GM23338 (cell line): Measurements from ENCODE around the gene CD109. TPM values are rescaled to one million over a fixed set of nuclear protein-coding genes. Genes with fewer than 3 reads are reported as not detected.

Experiments used
- ATAC-seq: fragments of 200-7000 bp; cut with Tn5 transposase; 3 replicates; pipeline ENCODE4 v1.9.1; 2020
- DNase-seq: peaks from one replicate; pipeline ENCODE4 v3.0.0-alpha.2; 2015; ENCODE audit warnings: low spot score
- H2AFZ ChIP-seq: fragments of 200-600 bp; sonication (generic); 2 replicates; pipeline ENCODE4 v1.8.0; 2016; ENCODE audit warnings: antibody characterized with exemption, mild to moderate bottlenecking, moderate library complexity
- H3F3A ChIP-seq: fragments of 200-600 bp; sonication (generic); replicated peaks from 2 replicates; pipeline ENCODE4 v1.8.0; 2017; ENCODE audit warnings: antibody characterized with exemption, mixed run types, low read depth
- H3K27ac ChIP-seq: fragments of 200-600 bp; sonication (generic); 2 replicates; pipeline ENCODE4 v1.6.1; 2016; ENCODE audit warnings: low read depth
- H3K27me3 ChIP-seq: fragments of 200-600 bp; sonication (generic); 2 replicates; pipeline ENCODE4 v1.8.0; 2016; ENCODE audit warnings: mild to moderate bottlenecking, mixed run types, moderate library complexity; ENCODE audit not compliant: insufficient read depth
- H3K36me3 ChIP-seq: fragments of 200-600 bp; sonication (generic); 2 replicates; pipeline ENCODE4 v1.8.0; 2016; ENCODE audit warnings: mild to moderate bottlenecking; ENCODE audit not compliant: insufficient read depth
- H3K4me1 ChIP-seq: fragments of 200-600 bp; sonication (generic); 2 replicates; pipeline ENCODE4 v1.8.0; 2016; ENCODE audit warnings: mild to moderate bottlenecking, moderate library complexity; ENCODE audit not compliant: insufficient read depth
- H3K4me2 ChIP-seq: fragments of 200-600 bp; sonication (generic); 2 replicates; pipeline ENCODE4 v1.7.1; 2017; ENCODE audit warnings: mixed run types
- H3K4me3 ChIP-seq: fragments of 200-600 bp; sonication (generic); 2 replicates; pipeline ENCODE4 v1.6.1; 2016; ENCODE audit warnings: mixed run types
- H3K79me2 ChIP-seq: fragments of 200-600 bp; sonication (generic); replicated peaks from 2 replicates; pipeline ENCODE4 v1.8.0; 2017; ENCODE audit warnings: mild to moderate bottlenecking; ENCODE audit not compliant: insufficient read depth
- H3K9me2 ChIP-seq: fragments of 200-600 bp; sonication (generic); 2 replicates; pipeline ENCODE4 v1.8.0; 2017; ENCODE audit not compliant: insufficient read depth
- H4K20me1 ChIP-seq: fragments of 200-600 bp; sonication (generic); replicated peaks from 2 replicates; pipeline ENCODE4 v1.8.0; 2017; ENCODE audit warnings: mild to moderate bottlenecking; ENCODE audit not compliant: insufficient read depth
- H3K27ac Mint-ChIP-seq: 2 replicates; pipeline ENCODE4 v1.8.0; 2020; ENCODE audit warnings: inconsistent platforms, mild to moderate bottlenecking, moderate library complexity, mixed read lengths
- H3K27me3 Mint-ChIP-seq: 3 replicates; pipeline ENCODE4 v1.8.0; 2022; ENCODE audit warnings: low read depth, mild to moderate bottlenecking, moderate library complexity, mixed read lengths, inconsistent platforms; ENCODE audit not compliant: insufficient read depth, poor library complexity
- H3K36me3 Mint-ChIP-seq: 3 replicates; pipeline ENCODE4 v1.8.0; 2021; ENCODE audit warnings: low read depth, mild to moderate bottlenecking, inconsistent platforms, moderate library complexity, mixed read lengths
- H3K4me1 Mint-ChIP-seq: 3 replicates; pipeline ENCODE4 v1.8.0; 2020; ENCODE audit warnings: mild to moderate bottlenecking, inconsistent platforms, mixed read lengths
- H3K4me3 Mint-ChIP-seq: 3 replicates; pipeline ENCODE4 v1.8.0; 2021; ENCODE audit warnings: moderate library complexity, mild to moderate bottlenecking, inconsistent platforms, mixed read lengths
- H3K9me3 Mint-ChIP-seq: 3 replicates; pipeline ENCODE4 v1.8.0; 2020; ENCODE audit warnings: moderate library complexity, mild to moderate bottlenecking, inconsistent platforms, mixed read lengths
- CREB1 ChIP-seq: fragments of 250-450 bp; sonication (Bioruptor Pico); IDR thresholded peaks from 2 replicates; pipeline ENCODE4 v1.5.0; 2020; ENCODE audit warnings: low read depth, mild to moderate bottlenecking, moderate library complexity
- CTCF ChIP-seq, 2 experiments: fragments of 200-600 bp in 1 of 2; sonication (generic) in 1 of 2; conservative IDR thresholded peaks; 2 replicates each; pipeline versions ENCODE4 v1.5.1 to v1.6.1; 2016 to 2017; ENCODE audit warnings: antibody characterized with exemption in 2 of 2, low read depth in 2 of 2, mild to moderate bottlenecking in 2 of 2, moderate library complexity in 1 of 2
- EZH2 ChIP-seq: fragments of 200-600 bp; sonication (generic); IDR thresholded peaks from one replicate; pipeline ENCODE4 v1.8.0; 2017; ENCODE audit warnings: antibody characterized with exemption, mild to moderate bottlenecking, low read depth; ENCODE audit not compliant: unreplicated experiment
- POLR2AphosphoS5 ChIP-seq: IDR thresholded peaks from 2 replicates; pipeline ENCODE4 v1.6.1; 2016; ENCODE audit warnings: antibody characterized with exemption, low read depth
- REST ChIP-seq: IDR thresholded peaks from one replicate; pipeline ENCODE4 v1.6.1; 2018; ENCODE audit warnings: antibody characterized with exemption; ENCODE audit not compliant: unreplicated experiment
- ZNF331 ChIP-seq: fragments of 250-450 bp; sonication (Bioruptor Pico); IDR thresholded peaks from 2 replicates; pipeline ENCODE4 v1.5.0; 2020; ENCODE audit warnings: low read depth, mild to moderate bottlenecking, moderate library complexity
- ZNF462 ChIP-seq: fragments of 250-450 bp; sonication (Bioruptor Pico); IDR thresholded peaks from 2 replicates; pipeline ENCODE4 v1.5.0; 2020; ENCODE audit warnings: mild to moderate bottlenecking, moderate library complexity
- polyA plus RNA-seq: library from polyadenylated mRNA; unstranded; fragments of >200 nt; fragmentation: Nextera tagmentation; extraction: Ambion mirVana; gene quantifications from 2 replicates; pipeline ENCODE4 v1.2.1, GENCODE V29; 2016
- total RNA-seq: library from RNA; depleted of rRNA; stranded (reverse); fragments of >200 nt; shearing (Covaris generic); gene quantifications from 2 replicates; pipeline ENCODE4 v1.2.3, GENCODE V29; 2014

The CD109 gene
- total and polyA plus RNA-seq, 2 experiments from 2014 or later, result 1.1 to 5.3 TPM

GRCh38 chr6:73798592-73798991 lies 102.6 kb downstream of the CD109 start:
- Mint-ChIP-seq H3K27ac (no peak overlapping the region; the same call in 1 of the 2 replicates), H3K4me1 (no peaks in the 10 kb centered on the region; the same call in 2 of the 3 replicates)

More at GRCh38 chr6:73798592-73798991, 102.6 kb downstream of the CD109 start:
- no peak overlapping the region for H3K27ac ChIP-seq
- peak; percentile 73 for ATAC-seq
- H3K4me3 ChIP-seq, result no peak overlapping the region
- Mint-ChIP-seq H3K9me3 (no peaks in the 10 kb centered on the region), H3K4me3 (no peak overlapping the region), H3K27me3 (peaks cover 5% of the 10 kb centered on the region), H3K36me3 (no peaks in the 10 kb centered on the region; the same call in 2 of the 3 replicates)
- no peaks in the 10 kb centered on the region for H3K27me3 ChIP-seq
- no peaks in the 10 kb centered on the region for H4K20me1 ChIP-seq
- no peaks in the 10 kb centered on the region for H3K4me1 ChIP-seq
- DNase-seq, result peak; percentile 60
- no peak overlapping the region for H3K4me2 ChIP-seq
- no peaks in the 10 kb centered on the region for H3K9me2 ChIP-seq
- H3F3A ChIP-seq, result no peaks in the 10 kb centered on the region
- no peaks in the 10 kb centered on the region for H3K79me2 ChIP-seq
- no peak for TF ChIP-seq ZNF462 (CRISPR knock-in tag)
- no peak for TF ChIP-seq ZNF331 (CRISPR knock-in tag)
- no peak for TF ChIP-seq POLR2AphosphoS5
- TF ChIP-seq EZH2, result no peak
- TF ChIP-seq CTCF (conservative IDR thresholded peaks at IDR 0.05; ENCODE audit: low read depth in 2 of 2), result peak; percentile 37 to 41; a peak in 3 of 4 replicates
- no peak for TF ChIP-seq CREB1 (CRISPR knock-in tag)
- TF ChIP-seq REST, result no peak
- H2AFZ ChIP-seq, result no peak overlapping the region
- H3K36me3 ChIP-seq, result no peaks in the 10 kb centered on the region
